ENCODE data around the gene ABCB11. TPM values are rescaled to one million over a fixed set of nuclear protein-coding genes. Genes with fewer than 3 reads are reported as not detected.

Gene ABCB11
- total RNA-seq, 1 experiment from 2014 or later, result not detected

DNA sequence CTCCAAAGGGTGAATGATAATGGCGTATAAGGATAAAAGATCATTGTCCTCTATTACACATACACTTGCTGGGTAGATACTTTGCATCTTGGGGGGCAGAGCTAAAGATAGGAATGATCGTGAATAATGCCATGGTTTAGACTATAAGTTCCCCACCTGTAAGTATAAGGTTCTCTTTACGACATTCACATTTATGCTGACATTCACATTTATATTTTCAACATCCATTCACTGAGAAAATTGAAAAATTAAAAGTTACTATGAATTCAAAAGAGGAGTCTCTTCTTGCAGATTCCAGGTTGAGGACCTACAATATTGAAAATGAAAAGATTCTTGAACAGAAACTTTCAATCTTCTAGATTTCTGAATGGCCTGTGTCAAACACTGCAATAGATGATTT is 138.8 kb downstream of the ABCB11 start:
- H3K27me3 ChIP-seq (replicated peaks; ENCODE audit: insufficient read depth, low read depth, low read length, poor library complexity), result no peaks in the 10 kb centered on the region
- H3K4me3 ChIP-seq (ENCODE audit: low read depth, low read length, poor library complexity, severe bottlenecking), result no peak overlapping the region
- BruUV-seq (replicated peaks), result no TSS peak
- ChIA-PET CTCF (no interaction called here), POLR2A (ENCODE audit: low non-redundant PET) (no interaction called here)
- H3K36me3 ChIP-seq (ENCODE audit: insufficient read depth, low read length, poor library complexity, severe bottlenecking), result peaks cover 5% of the 10 kb centered on the region
- no peak overlapping the region for H3K27ac ChIP-seq (ENCODE audit: low read depth, low read length, poor library complexity, severe bottlenecking)
- H3K9me3 ChIP-seq (ENCODE audit: low read depth, low read length, poor library complexity, severe bottlenecking), result no peaks in the 10 kb centered on the region
- no peak for DNase-seq (ENCODE audit: low spot score)
- TF ChIP-seq, protein P1, sequence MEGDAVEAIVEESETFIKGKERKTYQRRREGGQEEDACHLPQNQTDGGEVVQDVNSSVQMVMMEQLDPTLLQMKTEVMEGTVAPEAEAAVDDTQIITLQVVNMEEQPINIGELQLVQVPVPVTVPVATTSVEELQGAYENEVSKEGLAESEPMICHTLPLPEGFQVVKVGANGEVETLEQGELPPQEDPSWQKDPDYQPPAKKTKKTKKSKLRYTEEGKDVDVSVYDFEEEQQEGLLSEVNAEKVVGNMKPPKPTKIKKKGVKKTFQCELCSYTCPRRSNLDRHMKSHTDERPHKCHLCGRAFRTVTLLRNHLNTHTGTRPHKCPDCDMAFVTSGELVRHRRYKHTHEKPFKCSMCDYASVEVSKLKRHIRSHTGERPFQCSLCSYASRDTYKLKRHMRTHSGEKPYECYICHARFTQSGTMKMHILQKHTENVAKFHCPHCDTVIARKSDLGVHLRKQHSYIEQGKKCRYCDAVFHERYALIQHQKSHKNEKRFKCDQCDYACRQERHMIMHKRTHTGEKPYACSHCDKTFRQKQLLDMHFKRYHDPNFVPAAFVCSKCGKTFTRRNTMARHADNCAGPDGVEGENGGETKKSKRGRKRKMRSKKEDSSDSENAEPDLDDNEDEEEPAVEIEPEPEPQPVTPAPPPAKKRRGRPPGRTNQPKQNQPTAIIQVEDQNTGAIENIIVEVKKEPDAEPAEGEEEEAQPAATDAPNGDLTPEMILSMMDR (conservative IDR thresholded peaks at IDR 0.05; ENCODE audit: low read depth, low read length), result no peak
- no peak for TF ChIP-seq EZH2 (IDR thresholded peaks at IDR 0.05; ENCODE audit: borderline replicate concordance, low read depth, low read length, poor library complexity, severe bottlenecking)
- H3K4me1 ChIP-seq (ENCODE audit: insufficient read depth, low read length, poor library complexity, severe bottlenecking), result peaks cover 5% of the 10 kb centered on the region
- intact Hi-C loops (cut with micrococcal nuclease; ENCODE audit: unreplicated experiment), result no loop called here

DNA sequence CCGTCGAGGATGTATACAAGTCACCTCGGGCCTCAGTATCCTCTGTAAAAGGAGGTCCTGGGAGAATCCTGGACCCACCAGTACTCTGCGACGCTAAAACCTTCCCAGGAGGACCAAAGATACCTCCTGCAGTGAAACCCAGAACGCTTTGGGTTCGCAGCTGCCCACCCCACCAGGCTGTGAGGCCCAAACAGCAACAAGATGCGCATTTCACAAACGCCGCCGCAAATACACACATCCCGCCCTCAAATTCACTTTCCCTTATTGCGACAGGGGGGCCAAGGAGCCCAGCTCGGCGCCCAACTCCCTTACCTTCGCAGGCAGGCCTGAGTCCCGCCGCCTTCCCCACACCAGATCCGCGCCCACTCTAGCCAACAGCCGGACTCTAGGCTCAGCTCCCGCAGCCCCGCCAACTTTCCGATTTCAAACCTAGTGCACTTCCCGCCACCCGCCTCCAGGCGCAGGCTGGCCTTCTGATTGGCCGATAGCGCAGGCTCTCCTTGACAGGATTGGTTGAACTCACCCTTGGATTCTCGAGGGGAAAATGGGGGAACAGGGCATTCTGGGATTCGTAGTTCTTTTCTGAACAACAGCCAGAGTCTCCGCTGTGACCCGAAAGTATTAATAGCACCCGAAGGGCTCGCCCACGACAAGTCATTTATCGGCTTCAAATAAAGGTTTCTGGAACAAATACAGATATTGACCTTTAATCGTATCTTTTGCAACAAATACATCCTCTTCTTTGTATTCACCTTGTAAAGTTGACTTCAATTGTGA is 140.9 kb downstream of the ABCB11 start, which contains the start of gene SPC25:
Gene SPC25, minus strand, starts transcription at position 425 of the 777 bp plus-strand sequence. CDS start 911 bp downstream, outside the sequence.
- ChIA-PET CTCF (no interaction called here), POLR2A (ENCODE audit: low non-redundant PET) (no interaction called here)
- intact Hi-C loops (cut with micrococcal nuclease; ENCODE audit: unreplicated experiment), result no loop called here
- peak; percentile 97 for DNase-seq (ENCODE audit: low spot score)
- Histone ChIP-seq H3K9me3 (ENCODE audit: low read depth, low read length, poor library complexity, severe bottlenecking) (no peaks in the 10 kb centered on the region), H3K4me3 (ENCODE audit: low read depth, low read length, poor library complexity, severe bottlenecking) (peak within 1 kb of the TSS; percentile 76), H3K4me1 (ENCODE audit: insufficient read depth, low read length, poor library complexity, severe bottlenecking) (peaks cover 5% of the 10 kb centered on the region), H3K27me3 (replicated peaks; ENCODE audit: insufficient read depth, low read depth, low read length, poor library complexity) (no peaks in the 10 kb centered on the region), H3K27ac (ENCODE audit: low read depth, low read length, poor library complexity, severe bottlenecking) (peak within 1 kb of the TSS; percentile 76), H3K36me3 (ENCODE audit: insufficient read depth, low read length, poor library complexity, severe bottlenecking) (peaks cover 6% of the 10 kb centered on the region)
- BruUV-seq (replicated peaks), result no TSS peak
- TF ChIP-seq, protein P1 (conservative IDR thresholded peaks at IDR 0.05; ENCODE audit: low read depth, low read length), result no peak
- TF ChIP-seq EZH2 (IDR thresholded peaks at IDR 0.05; ENCODE audit: borderline replicate concordance, low read depth, low read length, poor library complexity, severe bottlenecking), result no peak

DNA sequence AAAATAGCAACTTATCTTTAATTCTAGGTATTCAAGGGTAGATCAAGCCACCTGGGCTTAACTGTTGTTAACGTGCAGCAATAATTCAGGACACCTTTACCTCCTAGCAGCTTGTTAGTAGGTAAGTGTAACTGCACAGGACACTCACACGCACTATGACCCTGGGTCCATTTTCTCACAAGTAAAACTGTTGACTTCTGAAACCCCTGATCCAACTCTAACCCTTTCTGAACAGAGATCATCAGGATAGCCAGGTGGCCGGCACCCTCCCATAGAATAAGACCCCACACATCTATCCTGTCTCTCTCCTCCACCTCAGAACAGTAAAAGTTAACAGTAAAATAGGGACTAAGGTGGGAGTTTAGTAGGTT is 141.5 kb downstream of the ABCB11 start:
- TF ChIP-seq, protein P1 (conservative IDR thresholded peaks at IDR 0.05; ENCODE audit: low read depth, low read length), result no peak
- TF ChIP-seq EZH2 (IDR thresholded peaks at IDR 0.05; ENCODE audit: borderline replicate concordance, low read depth, low read length, poor library complexity, severe bottlenecking), result no peak
- Histone ChIP-seq H3K36me3 (ENCODE audit: insufficient read depth, low read length, poor library complexity, severe bottlenecking) (peaks cover 8% of the 10 kb centered on the region), H3K9me3 (ENCODE audit: low read depth, low read length, poor library complexity, severe bottlenecking) (no peaks in the 10 kb centered on the region), H3K27ac (ENCODE audit: low read depth, low read length, poor library complexity, severe bottlenecking) (peak overlapping the region; percentile 76), H3K27me3 (replicated peaks; ENCODE audit: insufficient read depth, low read depth, low read length, poor library complexity) (no peaks in the 10 kb centered on the region), H3K4me3 (ENCODE audit: low read depth, low read length, poor library complexity, severe bottlenecking) (peak overlapping the region; percentile 76), H3K4me1 (ENCODE audit: insufficient read depth, low read length, poor library complexity, severe bottlenecking) (peaks cover 5% of the 10 kb centered on the region)
- ChIA-PET POLR2A (ENCODE audit: low non-redundant PET) (no interaction called here), CTCF (no interaction called here)
- DNase-seq (ENCODE audit: low spot score), result no peak
- intact Hi-C loops (cut with micrococcal nuclease; ENCODE audit: unreplicated experiment), result no loop called here
- TSS peak; percentile 47 for BruUV-seq (replicated peaks)

Data from A673 (cell line).